Measurements from ENCODE around the gene SLC15A2.
A peak's percentile ranks its signal among the peaks of the same experiment; 100 is the strongest.
"Not testable (repeated sequence)": the region's sequence is repeated elsewhere in the genome, so short reads cannot be mapped to it uniquely, and the experiment has no call there.

Gene SLC15A2, protein sequence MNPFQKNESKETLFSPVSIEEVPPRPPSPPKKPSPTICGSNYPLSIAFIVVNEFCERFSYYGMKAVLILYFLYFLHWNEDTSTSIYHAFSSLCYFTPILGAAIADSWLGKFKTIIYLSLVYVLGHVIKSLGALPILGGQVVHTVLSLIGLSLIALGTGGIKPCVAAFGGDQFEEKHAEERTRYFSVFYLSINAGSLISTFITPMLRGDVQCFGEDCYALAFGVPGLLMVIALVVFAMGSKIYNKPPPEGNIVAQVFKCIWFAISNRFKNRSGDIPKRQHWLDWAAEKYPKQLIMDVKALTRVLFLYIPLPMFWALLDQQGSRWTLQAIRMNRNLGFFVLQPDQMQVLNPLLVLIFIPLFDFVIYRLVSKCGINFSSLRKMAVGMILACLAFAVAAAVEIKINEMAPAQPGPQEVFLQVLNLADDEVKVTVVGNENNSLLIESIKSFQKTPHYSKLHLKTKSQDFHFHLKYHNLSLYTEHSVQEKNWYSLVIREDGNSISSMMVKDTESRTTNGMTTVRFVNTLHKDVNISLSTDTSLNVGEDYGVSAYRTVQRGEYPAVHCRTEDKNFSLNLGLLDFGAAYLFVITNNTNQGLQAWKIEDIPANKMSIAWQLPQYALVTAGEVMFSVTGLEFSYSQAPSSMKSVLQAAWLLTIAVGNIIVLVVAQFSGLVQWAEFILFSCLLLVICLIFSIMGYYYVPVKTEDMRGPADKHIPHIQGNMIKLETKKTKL

DNA sequence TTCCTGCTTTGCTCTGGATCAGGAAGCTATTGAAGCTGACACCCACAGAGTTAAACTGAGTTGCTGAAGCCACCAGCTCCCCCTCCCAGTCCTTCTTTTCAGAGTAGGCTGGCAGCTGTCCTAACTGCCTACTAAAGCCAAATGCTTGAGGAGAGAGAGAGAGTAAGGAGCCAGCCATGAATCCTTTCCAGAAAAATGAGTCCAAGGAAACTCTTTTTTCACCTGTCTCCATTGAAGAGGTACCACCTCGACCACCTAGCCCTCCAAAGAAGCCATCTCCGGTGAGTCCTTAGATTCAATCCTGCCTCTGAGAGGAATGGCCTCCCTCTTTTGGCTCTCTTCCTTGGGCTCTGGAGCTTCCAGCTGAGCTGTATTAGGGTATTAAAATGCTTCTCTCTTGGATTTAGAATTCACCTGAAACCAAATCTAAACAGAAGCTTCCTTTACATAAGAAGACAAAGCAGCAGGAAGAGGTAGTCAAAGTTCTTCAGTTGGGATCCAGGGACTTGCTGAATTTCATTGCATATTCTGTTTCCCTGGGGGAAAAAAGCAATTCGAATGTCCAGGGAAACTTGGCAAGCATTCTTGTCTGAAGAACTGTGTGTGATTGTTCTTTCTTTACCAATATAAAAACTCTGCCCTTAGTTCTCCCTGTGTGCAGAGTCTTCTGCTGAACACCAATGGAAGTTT lies at the start of gene SLC15A2:
SLC15A2 (plus strand) TSS at position 101 of the 690 bp plus-strand sequence; CDS start at position 177, 76 bp downstream.
- peak in 1 of 2 donors; percentile 26 for DNase-seq

GRCh38 chr3:121844892-121845291 lies 49.3 kb upstream of the SLC15A2 start:
- no peak for DNase-seq

DNA sequence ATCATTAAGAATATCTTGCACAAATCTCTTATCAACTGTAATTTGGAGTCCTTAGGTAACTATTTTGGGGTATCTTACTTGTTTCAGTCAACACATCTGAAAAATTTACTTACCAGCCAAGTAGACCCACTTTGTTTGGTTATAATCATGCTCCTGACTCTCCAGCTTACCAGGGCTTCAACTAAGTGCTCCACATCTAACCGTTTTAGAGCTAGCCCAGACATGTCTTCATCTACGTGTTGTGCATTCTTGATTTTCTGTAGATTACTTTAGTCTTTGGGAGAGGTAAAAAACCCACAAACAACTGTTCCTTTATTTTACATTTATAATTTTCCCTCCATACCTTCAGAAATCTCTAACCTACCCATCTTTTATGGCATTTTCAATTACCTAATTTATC lies 41.9 kb upstream of the SLC15A2 start:
- no peak for DNase-seq

DNA sequence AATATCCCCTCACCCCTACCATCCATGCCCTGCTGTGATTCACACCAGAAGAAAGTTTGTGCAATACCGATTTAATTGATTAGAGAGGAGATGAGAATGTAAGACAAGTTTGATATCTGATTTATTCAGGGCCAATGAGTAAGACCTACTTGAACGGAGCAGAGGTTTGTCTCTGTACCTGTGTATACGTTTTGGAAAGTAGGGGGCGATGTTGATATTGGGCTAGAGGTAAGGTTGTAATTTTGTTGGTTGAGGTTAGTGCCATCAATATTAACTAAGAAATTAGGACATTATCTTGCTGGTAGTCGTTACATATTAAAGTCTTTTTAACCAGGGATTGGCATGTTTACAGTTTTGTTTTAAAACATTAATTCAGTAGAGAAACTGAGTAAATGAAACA lies 38.6 kb upstream of the SLC15A2 start:
- no peak for DNase-seq

DNA sequence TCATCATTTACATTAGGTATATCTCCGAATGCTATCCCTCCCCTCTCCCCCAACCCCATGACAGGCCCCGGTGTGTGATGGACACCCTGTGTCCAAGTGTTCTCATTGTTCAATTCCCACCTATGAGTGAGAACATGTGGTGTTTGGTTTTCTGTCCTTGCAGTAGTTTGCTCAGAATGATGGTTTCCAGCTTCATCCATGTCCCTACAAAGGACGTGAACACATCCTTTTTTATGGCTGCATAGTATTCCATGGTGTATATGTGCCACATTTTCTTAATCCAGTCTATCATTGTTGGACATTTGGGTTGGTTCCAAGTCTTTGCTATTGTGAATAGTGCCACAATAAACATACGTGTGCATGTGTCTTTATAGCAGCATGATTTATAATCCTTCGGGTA lies 36.4 kb upstream of the SLC15A2 start:
- not testable (repeated sequence) for DNase-seq

DNA sequence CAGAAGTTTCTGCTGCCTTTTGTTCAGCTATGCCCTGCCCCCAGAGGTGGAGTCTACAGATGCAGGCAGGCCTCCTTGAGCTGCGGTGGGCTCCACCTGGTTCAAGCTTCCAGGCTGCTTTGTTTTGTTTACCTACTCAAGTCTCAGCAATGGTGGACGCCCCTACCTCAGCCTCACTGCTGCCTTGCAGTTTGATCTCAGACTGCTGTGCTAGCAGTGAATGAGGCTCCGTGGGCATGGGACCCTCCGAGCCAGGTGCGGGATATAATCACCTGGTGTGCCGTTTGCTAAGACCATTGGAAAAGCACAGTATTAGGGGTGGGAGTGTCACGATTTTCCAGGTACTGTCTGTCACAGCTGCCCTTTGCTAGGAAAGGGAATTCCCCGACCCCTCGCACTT lies 31.0 kb upstream of the SLC15A2 start:
- not testable (repeated sequence) for DNase-seq

- peak in 1 of 2 donors; percentile 5 for DNase-seq
Observed at GRCh38 chr3:121863801-121864200, 30.4 kb upstream of the SLC15A2 start.

GRCh38 chr3:121869736-121870135 lies 24.5 kb upstream of the SLC15A2 start:
- DNase-seq = peak in 1 of 2 donors; percentile 66

DNA sequence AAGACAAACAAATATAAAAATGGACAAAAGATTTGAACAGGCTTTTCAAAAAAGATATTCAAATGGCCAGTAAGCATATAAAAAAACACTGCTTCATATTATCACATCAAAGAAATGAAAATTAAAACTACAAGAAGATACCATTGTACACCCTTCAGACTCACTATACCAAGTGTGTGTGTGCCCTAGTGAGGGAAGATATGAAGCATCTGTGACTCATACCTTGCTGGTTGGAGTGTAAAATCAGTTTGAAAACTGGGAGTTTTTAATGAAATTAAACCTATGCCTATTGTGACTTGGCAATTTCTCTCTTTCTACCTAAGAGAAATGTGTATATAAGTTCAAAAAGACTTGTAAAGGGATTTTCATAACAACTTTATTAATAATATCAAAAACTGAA lies 23.5 kb upstream of the SLC15A2 start:
- DNase-seq = no peak

- peak in 1 of 2 donors; percentile 65 for DNase-seq
Observed at GRCh38 chr3:121871430-121871829, 22.8 kb upstream of the SLC15A2 start.

DNA sequence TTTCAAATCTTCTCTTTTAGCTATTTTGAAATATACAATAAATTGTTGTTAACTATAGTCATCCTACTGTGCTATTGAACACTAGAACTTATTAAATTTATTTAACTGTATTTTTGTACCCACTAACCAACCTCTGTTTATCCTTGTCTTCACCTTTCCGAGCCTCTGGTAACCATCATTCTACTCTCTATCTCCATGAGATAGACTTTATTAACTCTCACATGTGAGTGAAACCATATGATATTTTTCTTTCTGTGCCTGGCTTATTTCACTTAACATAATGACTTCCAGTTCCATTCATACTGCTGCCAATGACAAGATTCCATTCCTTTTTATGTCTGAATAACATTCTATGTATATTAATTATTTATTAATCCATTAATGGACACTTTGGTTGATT lies 15.8 kb upstream of the SLC15A2 start:
- DNase-seq = no peak

DNA sequence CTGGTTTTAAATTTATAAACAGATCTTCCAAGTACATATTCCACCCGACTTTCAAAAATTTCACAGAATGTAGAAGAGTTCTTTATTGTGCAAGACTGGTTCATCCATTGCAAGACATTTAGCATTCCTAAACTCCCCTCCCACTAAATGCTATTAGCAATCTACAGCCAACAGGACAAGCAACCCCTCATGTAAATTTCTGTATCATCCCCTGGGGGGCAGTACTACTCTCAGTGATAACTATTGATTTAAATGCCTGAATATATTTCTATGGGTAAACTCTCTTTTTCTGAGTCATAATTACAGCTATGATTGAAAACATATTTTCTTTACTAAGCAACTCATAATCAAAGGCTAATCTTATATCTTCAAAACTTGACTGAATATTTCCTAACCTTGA lies 10.7 kb upstream of the SLC15A2 start:
- no peak for DNase-seq

DNA sequence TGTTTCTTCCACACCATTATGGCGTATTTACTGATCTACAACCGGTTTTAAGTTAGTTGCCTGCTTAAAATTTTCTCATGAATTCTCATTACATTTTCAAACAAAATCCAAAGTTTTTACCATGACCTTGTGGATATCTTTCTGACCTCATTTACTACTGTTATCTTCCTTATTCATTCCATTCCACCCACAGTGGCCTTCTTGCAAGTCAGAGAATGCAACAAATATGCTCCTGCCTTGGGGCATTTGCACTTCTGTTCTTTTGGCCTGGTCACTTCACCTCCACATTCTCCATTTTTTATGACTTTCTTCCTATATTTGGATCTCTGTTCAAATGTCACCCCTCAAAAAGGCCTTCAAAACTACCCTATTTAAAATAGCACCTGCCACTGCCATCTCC lies 8.8 kb upstream of the SLC15A2 start:
- no peak for DNase-seq

DNA sequence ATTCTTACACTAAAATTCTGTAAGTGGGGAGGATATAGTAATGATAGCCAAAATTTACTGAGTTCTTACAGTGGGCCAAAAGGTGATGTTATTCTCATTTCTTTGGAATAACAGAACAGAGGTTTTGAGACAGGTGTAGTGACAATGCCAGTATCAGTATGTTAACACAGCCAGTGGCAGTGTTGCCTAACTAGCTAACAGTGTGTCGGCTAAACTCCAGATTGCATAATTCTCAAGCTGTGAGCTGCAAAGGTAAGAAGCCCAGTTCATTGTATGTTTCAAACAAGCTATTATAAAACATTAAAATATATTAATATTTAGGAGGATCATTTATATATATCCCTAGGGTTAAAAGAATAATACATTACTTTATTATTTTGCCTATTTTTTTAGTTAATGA lies 920 bp downstream of the SLC15A2 start:
- no peak for DNase-seq

DNA sequence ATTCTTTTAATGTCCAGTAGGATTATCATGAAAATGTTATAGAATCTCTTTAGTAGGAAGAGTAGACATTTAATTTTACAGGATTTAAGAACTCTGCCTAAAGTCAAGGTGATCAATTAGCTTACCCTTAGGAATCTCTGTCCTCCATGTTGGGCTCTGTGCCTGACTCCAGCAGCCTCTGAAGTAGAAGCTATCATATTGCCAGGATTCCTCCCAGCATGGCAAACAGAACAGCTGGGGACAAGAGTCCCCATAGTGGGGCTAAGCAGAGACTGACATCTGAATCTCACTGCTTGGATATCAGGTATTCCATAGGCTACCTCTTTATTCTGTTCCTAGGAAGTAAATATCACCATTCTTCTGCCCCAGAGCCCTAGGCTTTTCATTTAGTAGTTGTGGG lies 1.5 kb downstream of the SLC15A2 start:
- no peak for DNase-seq

DNA sequence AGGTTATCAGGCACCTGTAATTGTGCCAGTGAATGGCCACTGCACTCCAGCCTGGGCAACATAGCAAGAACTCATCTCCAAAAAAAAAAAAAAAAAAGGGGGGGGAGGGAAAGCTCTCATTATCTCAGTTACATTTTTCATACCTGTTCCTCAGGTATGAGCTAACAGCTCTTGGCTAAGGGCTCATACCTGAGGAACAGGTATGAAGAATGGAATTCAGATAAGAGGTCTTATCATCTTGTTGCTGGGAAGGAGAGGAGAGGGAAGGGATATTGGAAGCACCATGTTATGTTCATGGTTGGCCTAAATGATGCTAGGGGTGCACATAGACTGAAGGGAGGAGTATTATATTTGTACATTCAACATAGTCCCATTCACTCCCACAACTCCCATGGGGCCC lies 2.6 kb downstream of the SLC15A2 start:
- DNase-seq = no peak

- DNase-seq = no peak
Observed at GRCh38 chr3:121897296-121897695, 3.1 kb downstream of the SLC15A2 start.

DNA sequence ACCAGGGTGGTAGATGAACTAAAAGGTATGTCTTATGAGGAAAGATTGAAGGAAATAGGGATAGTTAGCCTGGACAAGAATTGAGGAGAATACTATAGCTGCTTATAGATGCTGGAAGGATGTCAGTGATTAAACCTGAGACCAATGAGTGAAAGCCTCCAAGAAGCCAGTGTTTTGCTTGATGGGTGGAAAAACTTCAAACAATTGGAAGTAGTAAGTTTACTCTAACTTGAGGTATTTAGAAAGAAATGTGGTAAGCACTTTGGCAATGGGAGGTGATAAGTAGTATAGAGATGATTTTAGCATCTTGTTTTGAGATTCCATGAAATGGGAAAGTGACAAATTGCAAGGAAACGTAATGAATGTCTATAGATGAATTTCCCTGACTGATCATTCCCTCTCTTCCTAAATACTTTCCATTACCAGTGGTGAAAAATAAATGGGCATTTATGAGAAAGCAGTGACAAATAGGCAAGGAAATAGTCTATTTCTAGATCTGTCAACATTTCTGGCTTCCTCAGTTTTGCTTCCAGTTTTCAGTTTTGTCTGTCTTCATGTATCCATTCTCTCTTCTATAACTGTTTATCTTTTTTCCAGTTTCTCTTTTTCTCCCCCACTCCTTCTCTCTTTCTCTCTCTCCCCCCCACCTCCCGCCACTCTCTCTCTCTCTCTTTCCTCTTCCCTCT lies 19.2 kb downstream of the SLC15A2 start:
- DNase-seq = no peak

DNA sequence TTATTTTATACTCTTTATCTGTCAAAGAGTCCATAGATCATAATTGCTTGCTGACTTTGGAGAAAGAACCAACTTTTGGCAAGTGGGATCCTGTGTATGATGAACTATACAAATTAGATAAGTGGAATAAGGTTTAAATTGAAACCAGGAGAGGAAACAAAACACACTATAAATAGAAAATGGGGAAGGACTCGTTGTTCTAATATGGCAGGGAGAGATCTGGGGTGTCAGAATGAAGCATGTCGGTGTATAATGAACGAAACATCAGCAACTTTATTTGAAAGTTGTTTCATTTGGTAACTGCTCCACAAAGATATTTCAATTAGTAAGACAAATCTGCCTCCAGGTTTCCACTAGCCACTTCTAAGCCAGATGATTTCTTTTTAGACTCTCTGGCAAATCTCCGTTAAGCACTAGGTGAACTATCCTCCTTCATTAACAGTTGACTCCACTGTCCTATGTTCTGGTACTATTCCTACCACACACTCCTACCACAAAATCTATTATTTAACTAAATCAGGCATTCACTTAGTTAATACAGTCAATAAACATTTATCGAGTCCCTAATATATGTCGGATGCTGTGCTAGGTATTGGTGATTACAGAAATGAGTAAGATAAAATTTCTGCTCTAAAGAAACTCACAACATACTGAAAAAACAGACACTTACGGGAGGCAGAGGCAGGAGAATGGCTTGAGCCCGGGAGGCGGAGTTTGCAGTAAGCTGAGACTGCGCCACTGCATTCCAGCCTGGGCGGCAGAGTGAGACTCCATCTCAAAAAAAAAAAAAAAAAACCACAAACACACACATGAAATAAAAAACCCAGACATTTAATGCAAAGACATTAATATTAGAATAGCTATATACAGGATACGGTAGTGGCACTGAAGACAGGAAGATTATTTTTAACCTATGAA lies 20.1 kb downstream of the SLC15A2 start:
- peak in 1 of 2 donors; percentile 18 for DNase-seq

GRCh38 chr3:121916189-121916588 lies 22.0 kb downstream of the SLC15A2 start:
- no peak for DNase-seq

- DNase-seq = no peak
Observed at GRCh38 chr3:121918779-121919483, 24.7 kb downstream of the SLC15A2 start.
